ENCODE data around the gene APBA1. TPM values are rescaled to one million over a fixed set of nuclear protein-coding genes. Genes with fewer than 3 reads are reported as not detected.
A peak's percentile ranks its signal among the peaks of the same experiment; 100 is the strongest.

The APBA1 gene
- total RNA-seq, 1 donor from 2014 or later, result 8.7 TPM

DNA sequence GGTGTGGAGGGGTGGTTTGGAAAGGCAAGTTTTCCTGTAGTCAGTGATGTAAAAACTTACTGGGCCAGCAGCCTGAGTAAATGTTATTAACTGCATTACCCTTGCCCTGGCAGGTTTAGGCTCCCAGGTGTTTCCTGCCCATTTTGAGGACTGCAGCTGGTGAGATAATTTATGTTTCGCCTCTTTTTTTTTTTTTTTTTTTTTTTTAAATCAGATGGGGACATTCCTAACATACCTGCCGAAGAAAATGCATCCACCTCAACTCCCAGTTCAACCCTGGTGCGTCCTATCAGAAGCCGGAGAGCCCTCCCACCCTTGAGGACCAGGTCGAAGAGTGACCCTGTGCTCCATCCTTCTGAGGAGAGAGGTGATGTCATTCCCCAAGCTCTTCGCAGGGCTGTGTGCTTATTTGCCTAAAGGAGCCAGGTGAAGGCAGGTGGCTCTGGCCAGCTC is 286.6 kb downstream of the APBA1 start:
- no peaks in the 10 kb centered on the region for H3K4me1 ChIP-seq
- TF ChIP-seq, protein P1, sequence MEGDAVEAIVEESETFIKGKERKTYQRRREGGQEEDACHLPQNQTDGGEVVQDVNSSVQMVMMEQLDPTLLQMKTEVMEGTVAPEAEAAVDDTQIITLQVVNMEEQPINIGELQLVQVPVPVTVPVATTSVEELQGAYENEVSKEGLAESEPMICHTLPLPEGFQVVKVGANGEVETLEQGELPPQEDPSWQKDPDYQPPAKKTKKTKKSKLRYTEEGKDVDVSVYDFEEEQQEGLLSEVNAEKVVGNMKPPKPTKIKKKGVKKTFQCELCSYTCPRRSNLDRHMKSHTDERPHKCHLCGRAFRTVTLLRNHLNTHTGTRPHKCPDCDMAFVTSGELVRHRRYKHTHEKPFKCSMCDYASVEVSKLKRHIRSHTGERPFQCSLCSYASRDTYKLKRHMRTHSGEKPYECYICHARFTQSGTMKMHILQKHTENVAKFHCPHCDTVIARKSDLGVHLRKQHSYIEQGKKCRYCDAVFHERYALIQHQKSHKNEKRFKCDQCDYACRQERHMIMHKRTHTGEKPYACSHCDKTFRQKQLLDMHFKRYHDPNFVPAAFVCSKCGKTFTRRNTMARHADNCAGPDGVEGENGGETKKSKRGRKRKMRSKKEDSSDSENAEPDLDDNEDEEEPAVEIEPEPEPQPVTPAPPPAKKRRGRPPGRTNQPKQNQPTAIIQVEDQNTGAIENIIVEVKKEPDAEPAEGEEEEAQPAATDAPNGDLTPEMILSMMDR (IDR thresholded peaks at IDR 0.05), result no peak
- no peaks in the 10 kb centered on the region for H3K9me3 ChIP-seq
- H3K27me3 ChIP-seq, result no peaks in the 10 kb centered on the region
- H3K27ac ChIP-seq, result no peak overlapping the region
- no peak for DNase-seq (ENCODE audit: low spot score in 2 of 2)
- H3K4me3 ChIP-seq, result no peak overlapping the region
- intact Hi-C loops (cut with DNase I), result no loop called here
- H3K36me3 ChIP-seq, result peaks cover 0 to 7% of the 10 kb centered on the region in 2 donors

DNA sequence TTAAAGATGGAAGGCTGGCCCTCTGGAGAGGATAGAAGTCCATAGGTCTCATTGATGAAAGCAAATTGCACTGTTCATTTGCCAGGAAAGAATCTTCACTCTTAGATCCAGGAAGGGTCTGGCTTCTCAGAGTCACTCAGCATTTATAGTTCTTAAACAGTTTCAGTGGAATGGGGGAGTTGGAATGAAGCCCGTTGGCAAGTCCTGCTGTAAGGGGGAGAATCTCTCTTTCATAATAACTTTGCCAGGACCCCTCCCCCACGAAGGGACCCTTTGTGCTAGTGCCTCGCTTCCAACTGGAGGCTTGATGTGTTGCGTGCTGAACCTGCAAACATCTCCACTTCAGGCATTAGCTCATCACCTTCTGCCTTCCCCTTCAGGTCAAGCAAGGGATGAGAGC is 290.0 kb downstream of the APBA1 start:
- no peaks in the 10 kb centered on the region for H3K27me3 ChIP-seq
- intact Hi-C loops (cut with DNase I), result no loop called here
- H3K9me3 ChIP-seq, result no peaks in the 10 kb centered on the region
- H3K27ac ChIP-seq, result no peak overlapping the region
- peaks cover 4 to 7% of the 10 kb centered on the region in 2 donors for H3K4me1 ChIP-seq
- TF ChIP-seq, protein P1 (IDR thresholded peaks at IDR 0.05), result no peak
- no peak overlapping the region for H3K4me3 ChIP-seq
- H3K36me3 ChIP-seq, result peaks cover 0 to 5% of the 10 kb centered on the region in 2 donors
- DNase-seq (ENCODE audit: low spot score in 2 of 2), result no peak

DNA sequence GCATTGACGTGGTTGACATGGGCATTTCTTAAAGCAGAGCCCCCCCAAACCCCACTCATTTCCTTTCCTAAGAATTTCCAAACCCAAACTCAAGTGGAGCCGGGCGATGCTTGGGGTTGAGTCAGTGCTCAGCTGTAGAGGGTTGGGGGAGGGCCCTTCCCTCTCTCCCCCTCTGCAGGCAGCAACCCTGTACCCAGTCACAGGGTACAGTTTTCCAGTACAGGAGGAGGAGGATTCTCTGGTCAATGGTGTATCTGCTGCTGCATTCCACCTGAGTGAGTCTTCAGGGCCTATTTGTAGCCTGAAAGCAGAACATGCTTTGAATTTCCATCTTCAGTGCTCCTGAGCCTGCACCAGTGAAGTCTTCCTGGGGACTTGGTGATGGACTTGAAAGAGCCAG is 291.4 kb downstream of the APBA1 start:
- Histone ChIP-seq H3K9me3 (no peaks in the 10 kb centered on the region), H3K4me1 (peaks cover 4 to 16% of the 10 kb centered on the region in 2 donors), H3K27me3 (no peaks in the 10 kb centered on the region), H3K27ac (no peak overlapping the region), H3K36me3 (no peaks in the 10 kb centered on the region), H3K4me3 (no peak overlapping the region)
- intact Hi-C loops (cut with DNase I), result no loop called here
- TF ChIP-seq, protein P1 (IDR thresholded peaks at IDR 0.05), result no peak
- no peak for DNase-seq (ENCODE audit: low spot score in 2 of 2)

DNA sequence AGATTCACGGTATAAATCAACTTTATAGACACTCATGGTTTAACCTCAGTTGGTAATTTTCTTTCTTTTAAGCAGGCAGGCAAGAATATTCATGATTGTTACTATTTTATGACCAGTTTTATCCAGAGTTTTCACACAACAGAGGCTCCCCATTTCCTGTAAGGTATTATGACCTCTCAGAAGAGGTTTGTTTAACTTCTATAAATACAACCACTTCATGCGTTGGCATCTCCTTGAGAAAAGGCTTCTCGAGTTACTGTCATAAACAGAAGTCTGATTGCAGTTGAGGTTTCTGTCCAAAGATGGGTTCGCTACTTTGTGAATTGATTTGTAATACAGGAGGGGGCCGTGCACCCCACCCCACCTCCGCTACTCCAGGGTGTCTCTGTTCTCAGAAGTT is 291.9 kb downstream of the APBA1 start:
- intact Hi-C loops (cut with DNase I), result no loop called here
- H3K27ac ChIP-seq, result peak overlapping the region in 1 of 2 donors; percentile 43
- no peak for DNase-seq (ENCODE audit: low spot score in 2 of 2)
- no peaks in the 10 kb centered on the region for H3K36me3 ChIP-seq
- peaks cover 4 to 16% of the 10 kb centered on the region in 2 donors for H3K4me1 ChIP-seq
- TF ChIP-seq, protein P1 (IDR thresholded peaks at IDR 0.05), result no peak
- H3K4me3 ChIP-seq, result no peak overlapping the region
- no peaks in the 10 kb centered on the region for H3K9me3 ChIP-seq
- no peaks in the 10 kb centered on the region for H3K27me3 ChIP-seq

DNA sequence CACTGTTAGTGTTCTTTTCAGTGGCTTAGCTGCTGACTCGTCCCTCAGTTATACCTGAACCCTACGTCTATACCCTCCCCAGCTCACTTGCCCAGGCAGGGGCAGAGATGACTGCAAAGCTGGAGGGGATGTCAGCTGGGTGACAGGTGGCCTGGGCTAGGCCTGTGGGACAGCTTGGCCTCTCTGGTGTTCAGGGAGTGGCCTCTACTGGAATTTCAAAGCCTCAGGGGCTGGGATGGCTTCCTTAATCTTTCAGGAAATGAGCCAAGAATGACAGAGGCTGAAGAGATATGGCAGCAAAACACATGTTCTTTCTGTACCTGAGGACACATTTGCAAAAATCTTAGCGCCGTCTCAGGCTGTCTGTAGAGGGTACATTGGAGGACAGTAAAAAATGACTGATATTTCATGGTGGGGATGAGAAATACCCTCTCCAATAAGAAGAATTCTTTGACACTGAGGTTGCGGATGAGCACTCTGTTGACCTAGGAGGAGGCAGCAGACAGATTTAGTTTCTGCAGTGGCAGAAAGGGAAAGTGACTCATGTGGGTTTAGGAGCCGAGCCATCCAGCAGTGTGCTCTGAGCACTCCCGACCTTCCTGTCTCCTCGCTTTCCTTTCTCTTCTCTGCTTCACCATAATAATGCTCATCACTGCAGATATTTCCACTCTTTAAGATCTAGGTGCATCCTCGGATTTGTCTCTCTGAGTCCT is 292.7 kb downstream of the APBA1 start:
- Histone ChIP-seq H3K27me3 (no peaks in the 10 kb centered on the region), H3K9me3 (no peaks in the 10 kb centered on the region), H3K27ac (peak overlapping the region; percentile 24 to 43), H3K4me1 (peaks cover 4 to 16% of the 10 kb centered on the region in 2 donors), H3K4me3 (no peak overlapping the region), H3K36me3 (no peaks in the 10 kb centered on the region)
- TF ChIP-seq, protein P1 (IDR thresholded peaks at IDR 0.05), result no peak
- DNase-seq (ENCODE audit: low spot score in 2 of 2), result no peak
- intact Hi-C loops (cut with DNase I), result loop anchor here (5.0 kb wide), 1 partner anchor 52 kb away; the partner anchor contains the start of gene ENTREP1

Measured in ascending aorta (tissue), 2 donors.